DLD1 (cell line): ENCODE measurements around the gene VSTM2L.

Experiments used
- in situ Hi-C: cut with HindIII; loops from 2 replicates; pipeline ENCODE4 v1.10.0; 2017; ENCODE audit warnings: low sequenced_read_pairs

The VSTM2L gene

GRCh38 chr20:37933786-37934633, 31.1 kb downstream of the VSTM2L start:
- in situ Hi-C loops: no loop called here

- in situ Hi-C loops: no loop called here
Measured at GRCh38 chr20:37934634-37935375, 31.9 kb downstream of the VSTM2L start.

DNA sequence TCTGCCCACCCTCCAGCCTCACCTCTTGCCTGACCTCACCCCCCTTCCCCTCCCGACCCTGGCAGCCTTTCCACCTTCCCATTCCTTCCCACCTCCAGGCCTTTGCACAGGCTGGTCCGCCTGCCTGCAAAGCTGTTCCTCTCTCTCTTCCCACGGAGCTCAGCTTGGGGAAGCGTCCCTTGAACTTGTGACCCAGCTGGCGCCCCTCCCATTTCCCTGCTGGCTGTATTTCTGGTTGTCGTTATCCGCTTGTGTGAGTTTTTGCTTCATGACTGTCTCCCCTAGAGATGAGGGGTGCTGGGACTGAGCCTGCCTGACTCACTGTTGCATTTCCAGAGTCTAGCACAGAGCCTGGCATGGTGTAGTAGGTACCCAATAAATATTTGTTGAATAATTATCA, 32.5 kb downstream of the VSTM2L start:
- in situ Hi-C loops: no loop called here

- in situ Hi-C loops: no loop called here
Measured at GRCh38 chr20:37936041-37936440, 33.1 kb downstream of the VSTM2L start.

DNA sequence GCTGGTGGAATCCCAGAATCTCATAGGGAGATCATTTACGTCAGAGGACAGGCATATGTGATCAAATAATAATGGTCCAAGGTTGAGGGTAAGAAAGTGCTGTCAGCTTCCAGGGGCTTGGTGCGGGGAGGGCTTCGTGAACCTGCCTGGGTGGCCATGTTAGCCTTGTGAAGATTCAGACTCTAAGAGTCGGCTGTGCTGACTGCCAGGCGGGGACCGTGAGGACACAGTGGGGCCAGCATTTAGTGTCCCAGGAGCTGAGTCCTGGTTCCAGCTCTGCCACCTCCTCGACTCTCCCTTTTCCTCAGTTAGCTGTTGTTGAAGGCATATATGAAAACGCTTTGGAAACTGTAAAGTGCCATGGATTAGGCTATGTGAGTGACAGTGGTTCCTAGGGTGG, 33.5 kb downstream of the VSTM2L start:
- in situ Hi-C loops: no loop called here

- in situ Hi-C loops: no loop called here
Measured at GRCh38 chr20:37937686-37938085, 34.8 kb downstream of the VSTM2L start.

- in situ Hi-C loops: no loop called here
Measured at GRCh38 chr20:37938181-37938750, 35.3 kb downstream of the VSTM2L start.

DNA sequence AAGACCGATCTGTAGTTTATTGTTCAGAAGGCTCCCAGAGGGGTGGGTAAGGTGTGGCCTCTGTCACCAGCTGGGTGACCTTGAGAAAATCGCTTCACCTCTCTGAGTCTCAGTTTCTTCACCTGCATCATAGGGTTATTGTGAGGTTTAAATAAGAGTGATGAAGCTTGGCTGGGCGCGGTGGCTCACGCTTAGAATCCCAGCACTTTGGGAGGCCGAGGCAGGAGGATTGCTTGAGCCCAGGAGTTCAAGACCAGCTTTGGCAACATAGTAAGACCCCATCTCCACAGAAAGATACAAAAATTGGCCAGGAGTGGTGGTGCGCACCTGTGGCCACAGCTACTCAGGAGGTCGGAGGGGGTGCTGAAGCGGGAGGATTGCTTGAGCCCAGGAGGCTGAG, 36.0 kb downstream of the VSTM2L start:
- in situ Hi-C loops: no loop called here

DNA sequence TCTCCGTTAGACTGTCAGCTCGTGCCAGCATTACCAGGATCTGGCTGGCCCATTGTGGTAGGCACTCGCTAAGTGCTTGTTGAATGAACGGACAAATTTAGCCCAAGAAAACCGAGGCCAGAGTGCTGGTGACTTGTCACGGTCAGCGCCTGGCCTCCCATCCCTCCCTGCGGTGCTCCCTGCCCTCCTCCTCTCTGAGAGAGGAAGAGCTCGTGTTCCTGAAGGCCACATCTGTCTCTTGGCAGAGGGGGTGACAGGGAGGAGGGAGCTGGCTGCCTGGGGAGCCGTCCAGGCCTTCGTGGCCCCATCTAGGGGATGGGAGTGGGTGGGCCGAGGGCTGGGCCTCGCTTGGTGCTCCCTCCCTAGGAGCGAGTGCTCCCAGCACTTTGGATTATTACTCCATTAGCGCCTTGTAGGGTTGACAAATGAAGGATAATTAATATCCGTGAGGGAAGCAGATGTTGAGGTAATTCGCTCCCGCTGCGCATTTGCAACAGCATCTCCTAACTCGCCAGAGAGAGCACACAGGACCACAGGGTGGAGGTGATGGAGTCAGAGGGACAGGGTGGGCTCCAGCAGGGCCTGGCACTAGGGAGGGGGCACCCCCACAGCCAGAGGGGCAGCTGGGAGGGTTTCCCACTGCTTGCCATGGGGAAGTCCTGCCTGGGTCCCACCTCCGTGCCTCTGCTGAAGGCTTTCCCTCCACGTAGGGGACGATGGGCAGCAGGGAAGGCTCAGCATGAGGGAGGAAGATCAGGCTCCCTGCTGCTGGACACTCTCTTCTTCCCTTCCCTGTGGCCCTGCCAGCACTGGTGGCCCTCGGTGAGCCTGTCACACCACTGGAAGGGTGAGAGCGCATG, 37.0 kb downstream of the VSTM2L start:
- in situ Hi-C loops: no loop called here

DNA sequence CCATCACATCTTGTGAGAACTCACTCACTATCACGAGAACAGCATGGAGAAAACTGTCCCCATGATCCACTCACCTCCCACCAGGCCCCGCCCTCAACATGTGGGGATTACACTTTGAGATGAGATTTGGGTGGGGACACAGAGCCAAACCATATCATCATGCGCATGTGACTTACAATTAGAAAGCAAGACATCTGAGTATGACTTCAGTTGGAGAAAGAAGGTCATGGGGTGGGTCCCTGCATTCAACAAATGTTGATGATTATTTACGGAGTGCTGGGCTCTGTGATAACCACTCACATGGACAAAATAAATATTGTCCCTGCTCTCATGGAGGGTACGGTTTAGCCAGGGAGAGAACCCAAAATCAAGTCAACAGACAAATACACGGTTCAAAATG, 37.9 kb downstream of the VSTM2L start:
- in situ Hi-C loops: no loop called here

DNA sequence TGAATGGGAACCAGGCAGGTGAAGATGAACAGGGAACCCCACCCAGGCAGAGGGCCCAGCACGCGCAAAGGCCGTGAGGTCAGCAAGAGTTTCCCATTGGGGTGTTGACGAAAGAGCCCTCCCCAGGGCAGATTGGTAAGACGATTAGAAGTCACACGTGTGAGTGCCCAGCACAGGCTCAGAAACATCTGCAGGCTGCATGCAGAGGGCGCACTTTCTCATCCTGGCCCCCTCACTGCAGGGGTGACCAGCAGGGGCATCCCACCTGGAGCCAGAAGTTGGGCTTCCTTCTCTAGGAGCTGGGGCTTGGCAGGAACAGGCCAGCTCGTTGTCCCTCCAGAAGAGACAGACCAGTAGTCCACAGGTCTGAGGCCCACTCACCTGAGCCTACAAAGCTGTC, 38.4 kb downstream of the VSTM2L start:
- in situ Hi-C loops: no loop called here

DNA sequence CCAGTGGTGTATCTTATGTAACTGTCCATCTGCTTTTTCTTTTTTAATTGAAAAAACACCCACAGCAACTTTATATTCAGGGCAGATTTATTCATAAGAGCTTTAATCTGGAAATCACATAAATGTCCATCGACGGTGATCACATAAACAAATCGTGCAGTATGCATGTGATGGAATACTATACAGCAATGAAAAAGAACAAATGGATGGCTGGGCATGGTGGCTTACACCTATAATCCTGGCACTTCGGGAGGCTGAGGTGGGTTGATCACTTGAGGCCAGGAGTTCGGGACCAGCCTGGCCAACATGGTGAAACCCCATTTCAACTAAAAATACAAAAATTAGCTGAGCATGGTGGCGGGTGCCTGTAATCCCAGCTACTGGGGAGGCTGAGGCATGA, 39.1 kb downstream of the VSTM2L start:
- in situ Hi-C loops: no loop called here

- in situ Hi-C loops: no loop called here
Measured at GRCh38 chr20:37943033-37943432, 40.1 kb downstream of the VSTM2L start.

GRCh38 chr20:37943501-37944455, 40.9 kb downstream of the VSTM2L start:
- in situ Hi-C loops: no loop called here

DNA sequence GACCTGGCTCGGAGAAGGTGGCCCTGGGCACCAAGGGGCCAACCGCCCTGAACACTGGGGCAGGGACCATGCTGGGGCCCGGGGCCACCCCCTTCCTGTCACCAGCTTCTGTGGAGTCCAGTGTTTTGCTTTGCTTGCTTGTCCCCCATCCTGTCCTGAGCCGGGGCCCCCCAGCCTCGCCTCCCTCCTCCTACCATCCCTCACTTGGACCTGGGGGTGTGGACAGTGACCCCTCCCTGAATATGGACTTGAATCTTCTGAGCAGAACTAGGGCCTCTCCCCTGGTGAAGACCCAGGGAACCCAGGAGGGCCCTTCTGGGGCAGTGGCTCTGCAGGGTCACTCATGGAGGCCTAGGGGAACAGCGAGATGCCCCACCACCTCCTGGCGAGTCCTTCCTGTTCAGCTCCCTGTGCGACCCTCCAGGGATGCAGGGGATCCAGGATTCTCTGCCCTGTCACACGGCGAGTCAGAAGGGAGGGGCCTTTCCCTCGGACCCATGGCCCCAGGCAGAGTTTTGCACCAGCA, 41.6 kb downstream of the VSTM2L start:
- in situ Hi-C loops: no loop called here

DNA sequence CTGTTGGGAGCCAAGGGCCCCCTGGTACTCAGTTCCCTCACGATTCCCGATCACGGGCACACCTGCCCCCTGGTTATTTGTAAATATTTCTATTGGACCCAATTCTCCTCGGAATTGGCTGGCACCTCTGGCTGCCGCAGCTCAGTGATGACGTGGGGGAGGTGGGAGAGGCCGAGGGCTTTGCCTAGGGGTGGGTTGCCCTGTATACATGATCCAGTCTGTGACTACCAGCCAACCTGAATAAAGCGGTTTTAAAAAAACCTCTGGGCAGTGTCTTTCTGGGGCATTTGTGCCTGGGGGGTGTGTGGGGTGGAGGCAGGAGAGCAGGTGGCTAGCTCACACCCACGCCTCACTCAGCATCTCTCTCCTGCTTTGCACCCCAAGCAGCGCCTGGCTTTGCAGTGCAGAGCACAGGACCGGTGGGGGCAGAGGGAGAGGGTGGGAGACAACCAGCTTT, 42.2 kb downstream of the VSTM2L start:
- in situ Hi-C loops: no loop called here

- in situ Hi-C loops: no loop called here
Measured at GRCh38 chr20:37946946-37947345, 44.0 kb downstream of the VSTM2L start.

- in situ Hi-C loops: no loop called here
Measured at GRCh38 chr20:37947943-37948342, 45.0 kb downstream of the VSTM2L start.

DNA sequence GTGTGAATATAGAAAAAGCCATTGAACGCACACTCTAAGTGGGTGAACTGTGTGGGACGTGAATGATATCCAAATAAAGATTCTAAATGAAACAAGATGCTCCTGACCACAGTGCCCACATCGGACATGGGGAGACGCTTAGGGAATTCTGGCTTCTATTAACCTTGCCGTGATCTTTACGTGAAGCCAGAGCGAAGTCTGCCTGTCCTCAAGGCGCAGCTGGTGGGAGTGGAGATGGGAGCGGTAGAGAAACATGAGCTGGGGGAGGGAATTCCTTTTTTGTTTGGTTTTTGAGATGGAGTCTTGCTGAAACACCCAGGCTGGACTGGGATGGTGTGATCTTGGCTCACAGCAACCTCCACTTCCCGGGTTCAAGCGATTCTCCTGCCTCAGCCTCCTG, 46.0 kb downstream of the VSTM2L start:
- in situ Hi-C loops: no loop called here

DNA sequence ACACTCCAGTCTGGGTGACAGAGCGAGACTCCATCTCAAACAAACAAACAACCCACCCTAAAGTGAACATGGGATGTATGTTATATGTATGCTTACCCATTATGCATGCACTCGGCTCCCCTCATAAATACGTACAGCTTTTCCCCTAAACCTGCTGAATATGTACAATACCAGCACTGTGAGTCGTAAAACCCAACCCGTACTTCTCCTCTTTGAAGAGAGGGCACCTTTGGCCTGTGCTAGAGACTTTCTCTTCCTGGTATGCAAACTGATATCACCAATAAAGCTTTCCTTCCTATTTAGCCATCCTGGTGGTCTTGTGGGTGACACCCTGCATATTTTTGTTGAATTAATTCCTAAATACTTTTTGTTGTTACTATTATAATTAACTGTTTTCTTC, 51.3 kb downstream of the VSTM2L start:
- in situ Hi-C loops: no loop called here
